Vagina (tissue), 2 donors: ENCODE measurements around the gene TBX18.

ENCODE experiments used
- CTCF ChIP-seq, 3 experiments: fragments of 450-650 bp in 2 of 3; fragments of 200-600 bp in 1 of 3; sonication (generic) in 1 of 3; IDR thresholded peaks; one replicate each; pipeline ENCODE4 v1.5.1; 2017 to 2019; ENCODE audit warnings: antibody characterized with exemption in 3 of 3, mild to moderate bottlenecking in 2 of 3, moderate library complexity in 2 of 3
- POLR2A ChIP-seq, 2 donors: fragments of 450-650 bp; IDR thresholded peaks; one replicate each; pipeline ENCODE4 v1.6.1; 2017; ENCODE audit warnings: antibody characterized with exemption in 2 of 2, mild to moderate bottlenecking in 2 of 2, moderate library complexity in 2 of 2
- POLR2AphosphoS5 ChIP-seq, 2 donors: sonication (generic); formaldehyde crosslinking; IDR thresholded peaks; one replicate each; pipeline ENCODE4 v1.9.0; 2017; ENCODE audit warnings: antibody characterized with exemption in 2 of 2, mild to moderate bottlenecking in 2 of 2, low read depth in 1 of 2; ENCODE audit not compliant: insufficient read depth in 1 of 2

- TF ChIP-seq CTCF (IDR thresholded peaks at IDR 0.05): no peak
- no peak for TF ChIP-seq POLR2A (IDR thresholded peaks at IDR 0.05)
- TF ChIP-seq POLR2AphosphoS5 (IDR thresholded peaks at IDR 0.05; ENCODE audit: insufficient read depth in 1 of 2, low read depth in 1 of 2): no peak
Measured at GRCh38 chr6:84691978-84692623, 72.3 kb downstream of the TBX18 start.
